ENCODE measurements around the gene ECSCR. TPM values are rescaled to one million over a fixed set of nuclear protein-coding genes. Genes with fewer than 3 reads are reported as not detected.

The ECSCR gene
- total RNA-seq, 1 donor, result not detected

GRCh38 chr5:139457653-139458306 lies 4.8 kb downstream of the ECSCR start:
- DNase-seq (ENCODE audit: low read depth), result no peak
- H3K4me3 ChIP-seq (ENCODE audit: low read depth, low read length), result no peak overlapping the region
- TF ChIP-seq CTCF (IDR thresholded peaks at IDR 0.05; ENCODE audit: insufficient read depth, low read depth, low read length), result no peak

DNA sequence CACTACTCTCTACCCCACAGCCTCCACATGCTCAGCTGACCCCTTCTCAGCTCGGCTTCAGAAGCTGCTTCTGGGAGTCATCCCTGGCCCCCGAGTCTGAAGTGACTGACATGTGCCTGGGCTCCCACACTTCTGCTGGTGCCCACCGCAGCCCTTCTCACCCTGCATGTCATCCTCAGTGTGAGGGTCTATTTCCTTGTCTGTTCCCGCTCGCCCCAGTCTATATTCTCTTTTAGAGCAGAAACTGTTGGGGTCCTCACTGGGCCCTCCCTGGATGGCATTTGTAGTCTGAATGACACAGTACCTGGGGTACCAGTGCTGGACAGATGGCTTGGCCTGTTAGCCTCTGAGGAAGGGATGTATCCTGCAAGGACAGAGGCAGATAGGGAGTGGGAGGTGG lies 5.3 kb downstream of the ECSCR start:
- H3K4me3 ChIP-seq (ENCODE audit: low read depth, low read length), result no peak overlapping the region
- no peak for DNase-seq (ENCODE audit: low read depth)
- TF ChIP-seq CTCF (IDR thresholded peaks at IDR 0.05; ENCODE audit: insufficient read depth, low read depth, low read length), result no peak

GRCh38 chr5:139456776-139457175 lies 5.8 kb downstream of the ECSCR start:
- H3K4me3 ChIP-seq (ENCODE audit: low read depth, low read length), result no peak overlapping the region
- no peak for DNase-seq (ENCODE audit: low read depth)
- no peak for TF ChIP-seq CTCF (IDR thresholded peaks at IDR 0.05; ENCODE audit: insufficient read depth, low read depth, low read length)

DNA sequence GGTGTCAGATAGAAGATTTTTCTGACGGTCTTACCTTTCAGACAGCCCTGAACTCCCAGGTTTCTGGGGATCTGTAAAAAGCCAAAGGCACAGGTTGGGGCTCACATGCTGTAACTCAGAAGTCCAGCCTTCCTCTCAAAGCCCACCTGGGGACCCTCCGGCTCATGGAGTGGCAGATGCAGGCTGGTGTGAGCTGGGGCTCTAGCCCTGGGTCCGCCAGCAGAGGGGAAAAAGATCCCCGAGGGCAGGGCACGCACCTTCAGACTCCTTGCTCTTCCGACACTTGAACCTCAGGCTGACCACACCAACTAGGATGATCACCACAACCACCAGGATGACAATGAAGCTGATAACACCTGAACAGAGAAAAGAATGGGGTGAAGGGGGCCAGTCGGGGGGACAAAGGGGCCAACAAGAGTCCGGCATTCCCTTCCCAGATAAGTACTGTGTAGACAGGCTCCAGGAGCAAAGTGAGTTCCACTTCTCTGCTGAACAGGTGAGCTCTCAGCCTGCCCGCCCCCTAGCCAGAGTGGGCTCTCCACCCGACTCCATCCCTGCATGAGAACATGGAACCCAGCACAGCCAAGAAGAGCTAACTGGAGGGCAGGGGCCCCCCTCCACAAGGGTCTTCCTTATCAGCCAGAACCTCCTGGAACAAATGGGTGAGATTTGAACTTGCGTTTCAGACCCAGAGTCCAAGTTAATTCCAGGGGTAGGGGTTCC lies 7.8 kb downstream of the ECSCR start:
- no peak for TF ChIP-seq CTCF (IDR thresholded peaks at IDR 0.05; ENCODE audit: insufficient read depth, low read depth, low read length)
- no peak overlapping the region for H3K4me3 ChIP-seq (ENCODE audit: low read depth, low read length)
- DNase-seq (ENCODE audit: low read depth), result no peak

DNA sequence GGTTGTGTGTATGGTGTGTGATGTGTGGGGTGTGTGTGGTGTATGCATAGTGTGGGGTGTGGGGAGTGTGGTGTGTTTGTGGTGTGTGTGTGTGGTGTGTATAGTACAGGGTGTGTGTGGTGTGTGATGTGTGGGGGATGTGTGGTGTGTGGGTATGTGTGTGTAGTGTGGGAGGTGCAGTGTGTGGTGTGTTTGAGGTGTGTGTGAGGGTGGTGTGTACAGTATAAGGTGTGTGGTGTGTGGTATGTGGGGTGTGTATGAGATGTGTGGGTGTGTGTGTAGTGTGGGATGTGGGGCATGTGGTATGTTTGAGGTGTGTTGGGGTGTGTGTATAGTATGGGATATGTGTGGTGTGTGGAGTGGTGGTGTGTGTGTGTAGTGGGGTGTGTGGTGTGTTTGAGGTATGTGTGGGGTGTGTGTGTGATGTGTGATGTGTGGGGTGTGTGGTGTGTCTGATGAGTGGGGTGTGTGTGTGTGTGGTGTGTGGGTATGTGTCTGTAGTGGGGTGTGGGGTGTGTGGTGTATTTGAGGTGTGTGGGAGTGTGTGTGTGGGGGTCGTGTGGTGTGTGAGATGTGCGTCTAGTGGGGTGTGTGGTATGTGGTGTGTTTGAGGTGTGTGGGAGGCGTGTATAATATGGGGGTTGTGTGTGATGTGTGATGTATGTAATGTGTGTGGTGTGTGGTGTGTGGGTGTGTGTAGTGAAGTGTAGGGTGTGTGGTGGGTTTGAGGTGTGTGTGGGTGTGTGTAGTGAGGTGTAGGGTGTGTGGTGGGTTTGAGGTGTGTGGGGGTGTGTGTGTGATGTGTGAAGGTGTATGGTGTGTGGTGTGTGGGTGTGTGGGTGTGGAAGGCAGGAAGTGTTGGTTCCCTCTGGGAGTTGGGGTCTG lies 8.6 kb downstream of the ECSCR start:
- DNase-seq (ENCODE audit: low read depth), result no peak
- H3K4me3 ChIP-seq (ENCODE audit: low read depth, low read length), result no peak overlapping the region
- TF ChIP-seq CTCF (IDR thresholded peaks at IDR 0.05; ENCODE audit: insufficient read depth, low read depth, low read length), result no peak

GRCh38 chr5:139451878-139452660 lies 10.5 kb downstream of the ECSCR start:
- DNase-seq (ENCODE audit: low read depth), result no peak
- TF ChIP-seq CTCF (IDR thresholded peaks at IDR 0.05; ENCODE audit: insufficient read depth, low read depth, low read length), result no peak
- no peak overlapping the region for H3K4me3 ChIP-seq (ENCODE audit: low read depth, low read length)

Measured in fibroblast of villous mesenchyme (primary cell).